ACHN (cell line): ENCODE measurements around the gene ATP1A4.
"Not testable (repeated sequence)": the region's sequence is repeated elsewhere in the genome, so short reads cannot be mapped to it uniquely, and the experiment has no call there.

Source experiments
- DNase-seq: peaks from one replicate; pipeline ENCODE4 v3.0.0-alpha.2; 2015
- in situ Hi-C: cut with HindIII; loops from 2 replicates; pipeline ENCODE4 v1.10.0; 2017; ENCODE audit warnings: low sequenced_read_pairs, low pct_ligation_motif_present, low pct_unique_long_range_greater_than_20kb

Gene ATP1A4

DNA sequence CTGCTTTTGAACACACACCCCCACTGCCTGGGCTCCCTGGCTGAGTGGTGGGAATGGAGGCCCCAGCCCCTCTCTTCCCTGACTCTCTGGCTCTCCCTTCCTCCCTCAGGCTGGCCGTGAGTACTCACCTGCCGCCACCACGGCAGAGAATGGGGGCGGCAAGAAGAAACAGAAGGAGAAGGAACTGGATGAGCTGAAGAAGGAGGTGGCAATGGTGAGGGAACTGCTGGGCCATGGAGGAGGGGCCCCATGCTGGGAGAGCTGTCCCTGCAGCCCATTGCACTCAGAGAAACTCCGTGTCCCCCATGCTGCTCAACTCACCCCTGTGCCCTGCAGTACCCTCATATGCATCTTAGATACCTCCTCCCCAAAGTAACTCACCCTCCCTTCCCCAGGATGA lies 30.6 kb upstream of the ATP1A4 start:
- in situ Hi-C loops: no loop called here

DNA sequence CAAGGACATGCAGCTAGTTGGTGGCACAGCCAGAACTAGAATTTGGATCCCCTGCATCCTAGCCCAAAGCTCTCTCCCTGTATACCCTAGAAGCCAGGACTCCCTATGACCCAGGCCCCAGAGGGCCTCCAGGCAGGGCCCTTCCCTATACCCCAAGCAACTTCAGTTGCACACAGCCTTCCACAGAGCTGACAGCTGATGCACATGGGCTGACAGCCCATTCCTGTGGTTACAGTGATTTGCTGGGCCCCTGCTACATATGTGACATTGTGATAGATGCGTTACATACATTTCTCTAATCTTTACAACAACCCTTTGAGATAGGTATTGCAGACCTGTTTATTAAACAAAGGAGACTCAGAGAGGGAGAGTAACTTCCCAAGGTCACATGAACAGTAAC lies 30.0 kb upstream of the ATP1A4 start:
- in situ Hi-C loops: no loop called here
- DNase-seq: no peak

More for the DNA sequence above, 30.6 kb upstream of the ATP1A4 start:
- no peak for DNase-seq

DNA sequence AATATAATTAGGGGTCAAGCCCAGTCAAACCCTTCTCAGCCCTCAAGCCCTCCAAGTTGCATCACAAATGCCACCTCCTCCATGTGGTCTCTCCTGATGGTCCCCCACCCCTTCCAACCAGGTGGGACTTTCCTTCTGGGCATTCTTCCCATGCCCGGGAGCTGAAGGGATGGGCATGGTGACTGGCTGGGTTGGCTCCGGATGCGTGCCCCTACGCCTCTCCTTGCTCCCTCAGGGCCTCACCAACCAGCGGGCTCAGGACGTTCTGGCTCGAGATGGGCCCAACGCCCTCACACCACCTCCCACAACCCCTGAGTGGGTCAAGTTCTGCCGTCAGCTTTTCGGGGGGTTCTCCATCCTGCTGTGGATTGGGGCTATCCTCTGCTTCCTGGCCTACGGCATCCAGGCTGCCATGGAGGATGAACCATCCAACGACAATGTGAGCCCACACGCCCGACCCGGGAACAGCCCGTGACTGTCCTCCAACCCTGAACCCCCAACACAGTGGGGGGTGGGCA lies 28.4 kb upstream of the ATP1A4 start:
- in situ Hi-C loops: no loop called here

DNA sequence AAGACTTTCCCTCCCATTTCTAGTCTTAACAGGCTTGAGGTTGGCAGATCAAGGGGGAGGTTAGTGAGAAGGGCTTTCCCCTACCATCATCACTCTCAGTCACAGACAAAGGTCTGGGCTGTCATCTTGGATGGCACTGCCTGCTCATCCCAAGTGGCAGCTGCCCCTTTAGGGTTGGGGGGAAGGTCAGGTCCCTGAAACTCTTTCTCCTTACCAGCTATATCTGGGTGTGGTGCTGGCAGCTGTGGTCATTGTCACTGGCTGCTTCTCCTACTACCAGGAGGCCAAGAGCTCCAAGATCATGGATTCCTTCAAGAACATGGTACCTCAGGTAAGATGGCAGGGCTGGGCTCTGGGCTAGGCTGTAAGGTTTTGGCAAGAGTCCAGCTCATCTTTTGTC lies 27.7 kb upstream of the ATP1A4 start:
- no peak for DNase-seq
- in situ Hi-C loops: no loop called here

More for the DNA sequence above, 28.4 kb upstream of the ATP1A4 start:
- DNase-seq: no peak

DNA sequence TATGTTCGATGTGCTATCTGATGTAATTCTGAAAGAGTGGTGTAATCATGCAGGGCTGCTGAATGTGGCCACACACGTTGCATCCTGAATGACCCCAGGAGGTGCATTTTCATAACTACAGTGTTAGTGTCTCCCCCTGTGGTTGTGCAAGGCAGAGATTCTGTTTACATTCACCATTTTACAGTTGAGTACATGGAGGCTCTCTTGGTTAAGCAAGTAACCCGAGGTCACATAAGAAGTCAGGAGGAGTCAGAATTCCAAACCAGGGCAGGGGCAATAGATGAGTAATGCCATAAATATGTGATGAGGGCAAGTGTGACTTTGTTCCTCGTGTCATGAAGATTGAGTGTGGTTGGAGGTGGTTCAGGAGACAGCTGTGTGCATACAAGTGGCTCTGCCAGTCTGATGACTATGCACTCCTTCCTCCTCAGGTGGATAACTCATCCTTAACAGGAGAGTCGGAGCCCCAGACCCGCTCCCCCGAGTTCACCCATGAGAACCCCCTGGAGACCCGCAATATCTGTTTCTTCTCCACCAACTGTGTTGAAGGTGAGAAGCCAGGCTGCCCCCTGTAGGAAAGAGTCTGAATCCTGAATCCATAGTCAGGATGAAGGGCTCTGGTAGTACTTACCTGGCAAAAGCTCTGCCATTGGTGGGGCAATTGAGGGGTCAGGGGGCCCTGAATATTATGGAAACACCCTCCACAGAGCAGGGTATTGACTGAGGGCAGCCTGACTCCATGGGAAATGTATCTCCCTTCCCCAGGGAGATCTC lies 26.5 kb upstream of the ATP1A4 start:
- in situ Hi-C loops: no loop called here
- peak; percentile 99 for DNase-seq

GRCh38 chr1:160125746-160126145 lies 25.7 kb upstream of the ATP1A4 start:
- peak; percentile 58 for DNase-seq
- in situ Hi-C loops: no loop called here

- DNase-seq, in situ Hi-C loops: not testable (repeated sequence)
Observed at GRCh38 chr1:160126342-160126741, 25.1 kb upstream of the ATP1A4 start.

- in situ Hi-C loops: no loop called here
- no peak for DNase-seq
Observed at GRCh38 chr1:160127381-160127780, 24.0 kb upstream of the ATP1A4 start.

- DNase-seq: peak; percentile 40
- in situ Hi-C loops: no loop called here
Observed at GRCh38 chr1:160127865-160128523, 23.4 kb upstream of the ATP1A4 start.

DNA sequence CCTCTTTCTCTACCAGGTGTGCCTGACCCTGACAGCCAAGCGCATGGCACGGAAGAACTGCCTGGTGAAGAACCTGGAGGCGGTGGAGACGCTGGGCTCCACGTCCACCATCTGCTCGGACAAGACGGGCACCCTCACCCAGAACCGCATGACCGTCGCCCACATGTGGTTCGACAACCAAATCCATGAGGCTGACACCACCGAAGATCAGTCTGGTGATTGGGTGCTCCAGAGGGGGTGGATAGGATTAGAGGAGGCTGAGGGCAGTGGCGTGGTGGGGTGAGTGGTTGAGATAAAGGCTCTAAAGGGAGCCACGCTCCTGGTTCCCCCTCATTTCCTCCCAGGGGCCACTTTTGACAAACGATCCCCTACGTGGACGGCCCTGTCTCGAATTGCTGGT lies 22.8 kb upstream of the ATP1A4 start:
- in situ Hi-C loops: no loop called here
- no peak for DNase-seq

- DNase-seq: peak; percentile 58
- in situ Hi-C loops: no loop called here
Observed at GRCh38 chr1:160129046-160129445, 22.4 kb upstream of the ATP1A4 start.

GRCh38 chr1:160129558-160129957 lies 21.8 kb upstream of the ATP1A4 start:
- DNase-seq: no peak
- in situ Hi-C loops: no loop called here

DNA sequence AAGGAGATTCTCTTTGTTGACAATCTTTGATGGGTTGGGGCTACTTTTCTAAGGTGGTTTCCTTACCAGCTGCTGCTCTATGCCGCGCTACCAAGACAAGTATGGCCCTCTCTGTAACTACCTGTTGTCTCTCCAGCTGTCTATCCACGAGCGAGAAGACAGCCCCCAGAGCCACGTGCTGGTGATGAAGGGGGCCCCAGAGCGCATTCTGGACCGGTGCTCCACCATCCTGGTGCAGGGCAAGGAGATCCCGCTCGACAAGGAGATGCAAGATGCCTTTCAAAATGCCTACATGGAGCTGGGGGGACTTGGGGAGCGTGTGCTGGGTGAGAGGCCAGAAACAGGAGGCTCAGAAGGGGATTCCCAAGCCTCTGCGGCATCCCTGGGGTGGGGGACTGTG lies 21.4 kb upstream of the ATP1A4 start:
- DNase-seq: no peak
- in situ Hi-C loops: no loop called here

DNA sequence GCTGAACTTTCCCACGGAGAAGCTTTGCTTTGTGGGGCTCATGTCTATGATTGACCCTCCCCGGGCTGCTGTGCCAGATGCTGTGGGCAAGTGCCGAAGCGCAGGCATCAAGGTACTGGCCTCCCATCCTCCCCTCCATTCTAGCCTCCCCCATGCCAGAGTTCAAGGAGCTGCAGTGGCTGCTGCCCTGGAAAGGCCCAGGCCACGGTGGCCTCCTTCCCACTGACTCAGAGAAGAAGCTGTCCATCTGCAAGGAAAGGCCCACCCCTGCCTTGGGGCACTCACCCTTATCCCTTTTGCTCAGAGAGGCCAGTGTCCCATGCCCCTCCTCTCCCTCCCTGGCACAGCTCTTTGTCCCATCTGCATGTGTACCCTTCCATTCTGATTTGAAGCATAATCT lies 20.9 kb upstream of the ATP1A4 start:
- DNase-seq: no peak
- in situ Hi-C loops: no loop called here

GRCh38 chr1:160130939-160131338 lies 20.5 kb upstream of the ATP1A4 start:
- no peak for DNase-seq
- in situ Hi-C loops: no loop called here

- no peak for DNase-seq
- in situ Hi-C loops: no loop called here
Observed at GRCh38 chr1:160131803-160132565, 19.4 kb upstream of the ATP1A4 start.

DNA sequence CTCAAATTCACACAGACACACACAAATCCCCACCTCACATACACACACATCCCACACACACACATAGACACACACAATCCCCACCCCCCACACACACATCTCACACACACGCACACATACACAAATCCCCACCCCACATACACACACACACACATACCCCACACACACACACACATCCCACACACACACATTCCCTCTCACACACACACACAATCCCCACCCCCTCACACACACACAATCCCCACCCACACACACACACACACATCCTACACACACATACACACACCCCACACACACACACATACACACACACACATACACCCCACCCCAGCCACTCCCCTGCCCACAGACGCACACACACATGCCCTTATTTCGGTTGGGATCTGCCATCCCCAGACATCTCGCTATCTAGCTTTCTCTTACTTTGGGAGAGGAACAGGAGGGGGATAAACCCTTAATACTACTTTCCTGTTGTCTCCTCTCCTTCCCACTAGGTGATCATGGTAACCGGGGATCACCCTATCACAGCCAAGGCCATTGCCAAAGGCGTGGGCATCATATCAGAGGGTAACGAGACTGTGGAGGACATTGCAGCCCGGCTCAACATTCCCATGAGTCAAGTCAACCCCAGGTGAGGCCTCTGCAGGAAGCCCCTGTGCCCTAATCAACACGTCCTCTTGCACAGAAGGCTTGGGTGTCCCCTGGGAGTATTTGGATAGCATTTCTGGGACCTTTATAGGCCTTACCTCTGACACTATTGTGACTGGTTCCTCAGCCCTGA lies 17.2 kb upstream of the ATP1A4 start:
- in situ Hi-C loops: no loop called here
- DNase-seq: no peak

DNA sequence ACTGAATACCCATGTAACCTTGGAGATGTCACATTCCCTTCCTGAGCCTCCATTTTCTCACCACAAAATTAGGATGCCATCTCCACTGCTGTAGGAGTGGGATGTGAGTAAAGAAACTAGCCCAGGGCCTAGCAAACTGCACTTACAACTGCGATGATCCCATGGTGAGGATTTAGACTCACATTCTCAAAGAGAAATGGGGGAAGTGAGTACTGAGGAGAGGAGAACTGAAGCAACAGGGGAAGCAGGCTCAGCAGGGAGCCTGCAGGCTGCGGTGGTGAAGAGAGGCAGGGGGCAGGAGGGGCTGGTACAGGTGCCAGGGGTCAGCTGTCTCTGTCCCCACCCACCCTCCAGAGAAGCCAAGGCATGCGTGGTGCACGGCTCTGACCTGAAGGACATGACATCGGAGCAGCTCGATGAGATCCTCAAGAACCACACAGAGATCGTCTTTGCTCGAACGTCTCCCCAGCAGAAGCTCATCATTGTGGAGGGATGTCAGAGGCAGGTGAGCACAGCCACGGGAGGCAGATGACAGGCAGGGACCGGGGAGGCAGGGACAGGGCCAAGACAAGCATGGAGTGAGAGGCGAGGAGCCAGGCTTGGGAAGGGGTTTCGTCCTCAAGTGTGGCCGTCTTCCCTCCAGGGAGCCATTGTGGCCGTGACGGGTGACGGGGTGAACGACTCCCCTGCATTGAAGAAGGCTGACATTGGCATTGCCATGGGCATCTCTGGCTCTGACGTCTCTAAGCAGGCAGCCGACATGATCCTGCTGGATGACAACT lies 16.4 kb upstream of the ATP1A4 start:
- DNase-seq: no peak
- in situ Hi-C loops: no loop called here
